ENCODE data around the gene PLEKHG4. TPM values are rescaled to one million over a fixed set of nuclear protein-coding genes. Genes with fewer than 3 reads are reported as not detected.

PLEKHG4 gene
- polyA plus RNA-seq, 1 donor from 2014 or later, result 0.28 TPM

DNA sequence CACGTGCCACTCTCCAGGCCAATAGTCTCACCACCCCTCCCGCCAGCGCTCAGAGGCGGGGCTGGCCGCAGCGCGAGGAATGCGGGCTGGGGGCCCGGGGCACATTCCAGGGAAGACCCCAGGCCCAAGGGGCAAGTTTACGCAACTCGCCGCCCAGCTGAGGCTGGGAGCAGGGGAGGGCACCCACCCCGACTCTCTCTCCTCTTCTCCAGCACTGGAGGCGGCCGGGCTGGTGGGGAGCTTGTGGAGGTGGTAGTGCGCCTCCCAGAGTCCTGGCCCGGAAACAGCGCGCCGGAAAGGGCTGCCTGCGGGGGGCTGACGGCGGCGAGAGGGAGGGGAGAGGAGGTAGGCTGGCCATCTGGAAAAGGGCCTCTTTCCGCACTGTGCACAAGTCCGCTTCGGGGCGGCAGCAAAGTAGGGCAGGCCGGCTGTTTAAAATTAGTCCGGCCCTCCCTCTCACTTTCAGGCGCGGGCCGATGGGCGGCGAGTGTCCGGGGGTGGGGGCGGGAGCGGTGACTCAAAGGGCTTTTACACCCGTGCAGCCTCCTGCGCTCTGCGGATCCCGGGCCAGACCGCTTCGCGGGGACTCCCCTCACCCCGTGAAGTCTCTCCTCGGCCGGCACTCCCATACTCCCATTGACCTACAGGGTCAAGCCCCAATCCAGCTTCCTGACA, 33.1 kb upstream of the PLEKHG4 start:
- Histone ChIP-seq H2AFZ (ENCODE audit: low read depth, low read length) (no peak overlapping the region), H3K27me3 (ENCODE audit: insufficient read depth, low read depth, low read length) (peaks cover 49% of the 10 kb centered on the region), H3K36me3 (ENCODE audit: insufficient read depth, low read length) (no peaks in the 10 kb centered on the region), H3F3A (ENCODE audit: insufficient read depth, low read length, poor library complexity, severe bottlenecking) (no peaks in the 10 kb centered on the region), H3K9me3 (ENCODE audit: low read length) (no peaks in the 10 kb centered on the region), H3K27ac (ENCODE audit: low read length) (no peak overlapping the region), H3K9ac (ENCODE audit: low read length) (no peak overlapping the region), H4K20me1 (ENCODE audit: insufficient read depth) (no peaks in the 10 kb centered on the region), H3K79me2 (replicated peaks; ENCODE audit: insufficient read depth, low read length) (no peaks in the 10 kb centered on the region), H3K4me3 (ENCODE audit: low read length) (peak overlapping the region; percentile 70), H3K4me2 (ENCODE audit: low read length) (no peak overlapping the region), H3K9me2 (ENCODE audit: insufficient read depth, low read length) (no peaks in the 10 kb centered on the region)
- TF ChIP-seq TAF1 (IDR thresholded peaks at IDR 0.05; ENCODE audit: low read depth) (no peak), EZH2 (IDR thresholded peaks at IDR 0.05; ENCODE audit: borderline replicate concordance, insufficient read depth, low read length, poor library complexity, severe bottlenecking) (no peak), POLR2AphosphoS5 (IDR thresholded peaks at IDR 0.05) (no peak), SMC3 (conservative IDR thresholded peaks at IDR 0.05; ENCODE audit: poor library complexity) (no peak), MXI1 (conservative IDR thresholded peaks at IDR 0.05; ENCODE audit: poor library complexity, severe bottlenecking) (no peak), EP300 (conservative IDR thresholded peaks at IDR 0.05; ENCODE audit: poor library complexity, severe bottlenecking) (no peak), RAD21 (conservative IDR thresholded peaks at IDR 0.05) (no peak)
- TF ChIP-seq, protein P1, sequence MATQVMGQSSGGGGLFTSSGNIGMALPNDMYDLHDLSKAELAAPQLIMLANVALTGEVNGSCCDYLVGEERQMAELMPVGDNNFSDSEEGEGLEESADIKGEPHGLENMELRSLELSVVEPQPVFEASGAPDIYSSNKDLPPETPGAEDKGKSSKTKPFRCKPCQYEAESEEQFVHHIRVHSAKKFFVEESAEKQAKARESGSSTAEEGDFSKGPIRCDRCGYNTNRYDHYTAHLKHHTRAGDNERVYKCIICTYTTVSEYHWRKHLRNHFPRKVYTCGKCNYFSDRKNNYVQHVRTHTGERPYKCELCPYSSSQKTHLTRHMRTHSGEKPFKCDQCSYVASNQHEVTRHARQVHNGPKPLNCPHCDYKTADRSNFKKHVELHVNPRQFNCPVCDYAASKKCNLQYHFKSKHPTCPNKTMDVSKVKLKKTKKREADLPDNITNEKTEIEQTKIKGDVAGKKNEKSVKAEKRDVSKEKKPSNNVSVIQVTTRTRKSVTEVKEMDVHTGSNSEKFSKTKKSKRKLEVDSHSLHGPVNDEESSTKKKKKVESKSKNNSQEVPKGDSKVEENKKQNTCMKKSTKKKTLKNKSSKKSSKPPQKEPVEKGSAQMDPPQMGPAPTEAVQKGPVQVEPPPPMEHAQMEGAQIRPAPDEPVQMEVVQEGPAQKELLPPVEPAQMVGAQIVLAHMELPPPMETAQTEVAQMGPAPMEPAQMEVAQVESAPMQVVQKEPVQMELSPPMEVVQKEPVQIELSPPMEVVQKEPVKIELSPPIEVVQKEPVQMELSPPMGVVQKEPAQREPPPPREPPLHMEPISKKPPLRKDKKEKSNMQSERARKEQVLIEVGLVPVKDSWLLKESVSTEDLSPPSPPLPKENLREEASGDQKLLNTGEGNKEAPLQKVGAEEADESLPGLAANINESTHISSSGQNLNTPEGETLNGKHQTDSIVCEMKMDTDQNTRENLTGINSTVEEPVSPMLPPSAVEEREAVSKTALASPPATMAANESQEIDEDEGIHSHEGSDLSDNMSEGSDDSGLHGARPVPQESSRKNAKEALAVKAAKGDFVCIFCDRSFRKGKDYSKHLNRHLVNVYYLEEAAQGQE (IDR thresholded peaks at IDR 0.05; ENCODE audit: borderline replicate concordance), result no peak
- TF ChIP-seq, protein P2, sequence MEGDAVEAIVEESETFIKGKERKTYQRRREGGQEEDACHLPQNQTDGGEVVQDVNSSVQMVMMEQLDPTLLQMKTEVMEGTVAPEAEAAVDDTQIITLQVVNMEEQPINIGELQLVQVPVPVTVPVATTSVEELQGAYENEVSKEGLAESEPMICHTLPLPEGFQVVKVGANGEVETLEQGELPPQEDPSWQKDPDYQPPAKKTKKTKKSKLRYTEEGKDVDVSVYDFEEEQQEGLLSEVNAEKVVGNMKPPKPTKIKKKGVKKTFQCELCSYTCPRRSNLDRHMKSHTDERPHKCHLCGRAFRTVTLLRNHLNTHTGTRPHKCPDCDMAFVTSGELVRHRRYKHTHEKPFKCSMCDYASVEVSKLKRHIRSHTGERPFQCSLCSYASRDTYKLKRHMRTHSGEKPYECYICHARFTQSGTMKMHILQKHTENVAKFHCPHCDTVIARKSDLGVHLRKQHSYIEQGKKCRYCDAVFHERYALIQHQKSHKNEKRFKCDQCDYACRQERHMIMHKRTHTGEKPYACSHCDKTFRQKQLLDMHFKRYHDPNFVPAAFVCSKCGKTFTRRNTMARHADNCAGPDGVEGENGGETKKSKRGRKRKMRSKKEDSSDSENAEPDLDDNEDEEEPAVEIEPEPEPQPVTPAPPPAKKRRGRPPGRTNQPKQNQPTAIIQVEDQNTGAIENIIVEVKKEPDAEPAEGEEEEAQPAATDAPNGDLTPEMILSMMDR (IDR thresholded peaks at IDR 0.05; ENCODE audit: poor library complexity, severe bottlenecking), result no peak

DNA sequence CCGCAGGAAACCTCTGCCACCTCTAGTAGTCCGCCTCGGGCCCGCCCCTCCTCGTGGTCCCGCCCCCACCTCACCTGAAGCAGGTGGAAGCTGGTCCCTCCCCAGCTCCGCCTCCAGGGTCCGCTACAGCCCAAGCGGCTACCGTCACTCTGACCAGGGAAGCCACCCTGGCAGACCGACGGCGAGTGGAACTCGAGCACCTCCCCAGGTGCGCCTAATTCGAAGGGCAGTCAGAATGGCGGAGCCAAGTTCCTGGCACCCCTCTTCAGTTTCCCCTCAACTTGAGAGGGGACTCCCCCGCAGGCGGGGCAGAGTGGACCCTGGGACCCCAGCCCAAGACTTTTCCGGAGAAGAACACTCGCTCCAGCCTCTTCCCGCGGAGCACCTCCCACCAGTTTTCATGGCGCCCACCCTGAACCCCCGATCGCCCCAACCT, 32.6 kb upstream of the PLEKHG4 start:
- Histone ChIP-seq H3K9me3 (ENCODE audit: low read length) (no peaks in the 10 kb centered on the region), H2AFZ (ENCODE audit: low read depth, low read length) (no peak overlapping the region), H3K9me2 (ENCODE audit: insufficient read depth, low read length) (no peaks in the 10 kb centered on the region), H3F3A (ENCODE audit: insufficient read depth, low read length, poor library complexity, severe bottlenecking) (no peaks in the 10 kb centered on the region), H3K36me3 (ENCODE audit: insufficient read depth, low read length) (no peaks in the 10 kb centered on the region), H3K27ac (ENCODE audit: low read length) (no peak overlapping the region), H4K20me1 (ENCODE audit: insufficient read depth) (no peaks in the 10 kb centered on the region), H3K27me3 (ENCODE audit: insufficient read depth, low read depth, low read length) (peaks cover 49% of the 10 kb centered on the region), H3K4me3 (ENCODE audit: low read length) (peak overlapping the region; percentile 70), H3K4me2 (ENCODE audit: low read length) (peak overlapping the region; percentile 73), H3K9ac (ENCODE audit: low read length) (no peak overlapping the region), H3K79me2 (replicated peaks; ENCODE audit: insufficient read depth, low read length) (no peaks in the 10 kb centered on the region)
- TF ChIP-seq SMC3 (conservative IDR thresholded peaks at IDR 0.05; ENCODE audit: poor library complexity) (no peak), POLR2AphosphoS5 (IDR thresholded peaks at IDR 0.05) (no peak), TAF1 (IDR thresholded peaks at IDR 0.05; ENCODE audit: low read depth) (no peak), MXI1 (conservative IDR thresholded peaks at IDR 0.05; ENCODE audit: poor library complexity, severe bottlenecking) (no peak), RAD21 (conservative IDR thresholded peaks at IDR 0.05) (no peak), EZH2 (IDR thresholded peaks at IDR 0.05; ENCODE audit: borderline replicate concordance, insufficient read depth, low read length, poor library complexity, severe bottlenecking) (no peak), EP300 (conservative IDR thresholded peaks at IDR 0.05; ENCODE audit: poor library complexity, severe bottlenecking) (no peak)
- TF ChIP-seq, protein P1 (IDR thresholded peaks at IDR 0.05; ENCODE audit: borderline replicate concordance), result no peak
- TF ChIP-seq, protein P2 (IDR thresholded peaks at IDR 0.05; ENCODE audit: poor library complexity, severe bottlenecking), result no peak
